Cardiac muscle cell (in vitro differentiated cells and primary cell): ENCODE results near the gene RASA3. TPM values are rescaled to one million over a fixed set of nuclear protein-coding genes. Genes with fewer than 3 reads are reported as not detected.

Source experiments
- DNase-seq, 2 donors: peaks; one replicate each; pipeline versions ENCODE4 v3.0.0 to v3.0.0-alpha.2; 2010 to 2017; ENCODE audit warnings: low read depth in 1 of 2, low spot score in 1 of 2
- H3K27ac ChIP-seq: fragments of 200-600 bp; sonication (generic); 2 replicates; pipeline ENCODE4 v1.5.1; 2016
- H3K27me3 ChIP-seq: fragments of 200-600 bp; sonication (generic); 2 replicates; pipeline ENCODE4 v1.6.0; 2016; ENCODE audit warnings: control low read depth
- H3K36me3 ChIP-seq: fragments of 200-600 bp; sonication (generic); 2 replicates; pipeline ENCODE4 v1.5.1; 2016; ENCODE audit warnings: control low read depth
- H3K4me1 ChIP-seq: fragments of 200-600 bp; sonication (generic); 2 replicates; pipeline ENCODE4 v1.8.1; 2017; ENCODE audit warnings: low read depth, mild to moderate bottlenecking, mixed run types
- H3K4me3 ChIP-seq: fragments of 200-600 bp; sonication (generic); 2 replicates; pipeline ENCODE4 v1.5.1; 2016; ENCODE audit warnings: mild to moderate bottlenecking
- H3K9me3 ChIP-seq: fragments of 200-600 bp; sonication (generic); 2 replicates; pipeline ENCODE4 v1.5.1; 2017; ENCODE audit warnings: low read depth, mild to moderate bottlenecking, control low read depth
- CTCF ChIP-seq: IDR thresholded peaks from 2 replicates; pipeline ENCODE4 v1.5.1; 2012; ENCODE audit warnings: low read depth, mild to moderate bottlenecking, low read length
- polyA plus RNA-seq: library from polyadenylated mRNA; unstranded; fragments of >200 nt; fragmentation: Nextera tagmentation; extraction: Ambion mirVana; gene quantifications from 2 replicates; pipeline ENCODE4 v1.2.1, GENCODE V29; 2016
- total RNA-seq: library from RNA; depleted of rRNA; stranded (reverse); fragments of >200 nt; gene quantifications from 2 replicates; pipeline ENCODE4 v1.2.3, GENCODE V29; 2016

The RASA3 gene
- total and polyA plus RNA-seq, 2 experiments from 2014 or later = 14.0 to 26.0 TPM

DNA sequence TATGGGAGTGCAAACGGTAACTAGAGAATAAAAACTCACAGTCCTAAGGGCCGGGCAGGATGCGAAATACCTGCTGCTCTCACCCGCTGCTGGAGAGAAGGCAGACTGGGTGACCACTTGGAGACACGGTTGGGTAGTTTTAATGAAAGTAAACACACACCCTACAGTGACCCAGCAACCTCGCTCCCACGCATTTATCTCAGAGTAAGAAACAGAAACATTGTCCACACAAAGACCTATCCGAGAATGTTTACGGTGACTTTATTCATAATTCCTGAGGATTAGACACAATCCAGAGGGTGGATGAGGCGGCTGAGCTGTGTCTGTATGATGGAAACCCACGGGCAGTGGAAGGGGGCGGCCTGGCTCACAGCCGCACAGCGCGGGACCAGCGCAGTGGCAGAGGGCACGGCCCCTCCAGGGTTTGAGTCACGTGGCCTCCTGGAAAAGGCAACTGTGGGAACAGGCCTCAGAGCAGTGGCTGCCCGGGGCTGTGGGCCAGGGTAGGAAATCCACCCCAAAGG, 85.0 kb downstream of the RASA3 start:
- Histone ChIP-seq H3K4me1 (no peaks in the 10 kb centered on the region), H3K36me3 (no peaks in the 10 kb centered on the region), H3K4me3 (no peak overlapping the region), H3K27me3 (no peaks in the 10 kb centered on the region), H3K9me3 (no peaks in the 10 kb centered on the region), H3K27ac (no peak overlapping the region)
- no peak for TF ChIP-seq CTCF
- DNase-seq = no peak

DNA sequence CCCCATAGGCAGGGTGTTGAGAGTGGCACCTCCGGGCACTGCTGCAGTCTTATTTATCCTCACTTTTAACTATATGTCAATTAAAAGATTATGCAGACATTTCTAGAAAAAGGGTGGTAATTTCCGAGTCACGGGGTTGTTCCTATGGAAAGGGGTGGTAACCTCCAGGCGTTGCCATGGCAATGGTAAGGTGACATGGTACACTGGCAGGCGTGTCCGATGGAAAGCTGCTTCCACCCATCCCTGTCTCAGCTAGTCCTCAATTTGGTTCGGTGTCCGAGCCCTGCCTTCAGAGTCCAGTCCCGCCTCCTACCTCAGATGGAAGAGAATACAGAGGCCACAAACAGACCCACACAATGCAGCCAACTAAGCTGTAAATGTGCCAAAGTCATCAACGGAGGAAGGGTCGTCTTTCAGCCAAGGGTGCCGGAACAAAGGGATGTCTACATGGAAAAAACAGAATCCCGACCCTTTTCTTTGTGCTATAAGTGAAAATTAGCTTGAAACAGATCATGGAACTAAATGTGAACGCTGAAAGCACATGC, 85.9 kb downstream of the RASA3 start:
- H3K4me1 ChIP-seq = no peaks in the 10 kb centered on the region
- no peaks in the 10 kb centered on the region for H3K9me3 ChIP-seq
- no peak overlapping the region for H3K27ac ChIP-seq
- no peak for TF ChIP-seq CTCF
- H3K4me3 ChIP-seq = no peak overlapping the region
- no peak for DNase-seq
- H3K27me3 ChIP-seq = no peaks in the 10 kb centered on the region
- no peaks in the 10 kb centered on the region for H3K36me3 ChIP-seq

DNA sequence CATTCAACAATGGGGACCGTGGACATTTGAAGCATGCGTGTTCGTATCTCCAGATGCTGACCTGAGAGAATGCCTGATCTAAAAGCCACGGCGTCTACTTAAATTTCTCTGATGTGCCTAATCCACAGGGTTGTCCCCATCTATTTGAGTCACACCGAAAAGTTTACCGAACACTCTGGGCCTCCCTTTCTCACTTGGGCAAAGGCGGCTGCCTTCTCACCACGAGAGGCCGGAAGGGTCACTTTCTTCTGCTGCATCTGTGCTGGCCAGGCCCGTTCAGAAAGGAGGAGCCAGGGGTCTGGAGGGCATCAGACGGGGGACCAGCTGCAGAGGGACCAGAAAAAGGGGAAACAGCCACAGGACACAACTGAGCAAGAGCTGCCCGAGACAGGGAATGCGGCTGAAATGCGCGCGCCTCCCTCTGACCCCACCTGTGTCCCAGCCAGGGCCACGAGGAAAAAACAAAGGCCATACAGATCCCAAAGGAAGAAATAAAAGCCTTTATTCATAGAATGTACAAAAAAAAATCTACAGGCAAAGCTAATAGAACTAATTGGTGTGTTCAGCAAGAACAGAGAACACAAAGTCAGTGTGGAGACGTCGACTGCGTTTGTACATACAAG, 87.2 kb downstream of the RASA3 start:
- no peaks in the 10 kb centered on the region for H3K36me3 ChIP-seq
- DNase-seq = no peak
- H3K9me3 ChIP-seq = no peaks in the 10 kb centered on the region
- no peak overlapping the region for H3K4me3 ChIP-seq
- no peak overlapping the region for H3K27ac ChIP-seq
- no peaks in the 10 kb centered on the region for H3K27me3 ChIP-seq
- TF ChIP-seq CTCF = no peak
- H3K4me1 ChIP-seq = no peaks in the 10 kb centered on the region

- no peak for TF ChIP-seq CTCF
- DNase-seq = peak in 1 of 2 donors; percentile 85
- no peak overlapping the region for H3K27ac ChIP-seq
- no peaks in the 10 kb centered on the region for H3K27me3 ChIP-seq
- no peak overlapping the region for H3K4me3 ChIP-seq
- no peaks in the 10 kb centered on the region for H3K4me1 ChIP-seq
- no peaks in the 10 kb centered on the region for H3K36me3 ChIP-seq
- no peaks in the 10 kb centered on the region for H3K9me3 ChIP-seq
Measured at GRCh38 chr13:114044486-114044885, 87.9 kb downstream of the RASA3 start.

- Histone ChIP-seq H3K4me3 (no peak overlapping the region), H3K4me1 (no peaks in the 10 kb centered on the region), H3K9me3 (no peaks in the 10 kb centered on the region), H3K27me3 (no peaks in the 10 kb centered on the region), H3K36me3 (no peaks in the 10 kb centered on the region), H3K27ac (no peak overlapping the region)
- DNase-seq = peak in 1 of 2 donors; percentile 96
- peak; percentile 57 for TF ChIP-seq CTCF
Measured at GRCh38 chr13:114043421-114044053, 88.9 kb downstream of the RASA3 start.
